HEK293T (cell line): ENCODE results near the gene TRIM66.

Source experiments
- CTCF ChIA-PET: fragments of 350-600 bp; formaldehyde crosslinking; extraction: SDS; loops from one replicate; lab custom pipeline; 2021; ENCODE audit warnings: antibody characterized with exemption, inconsistent platforms; lab: Yijun Ruan, JAX
- POLR2A ChIA-PET: fragments of 350-600 bp; formaldehyde crosslinking; extraction: SDS; loops from one replicate; lab custom pipeline; 2020; ENCODE audit warnings: antibody characterized with exemption, inconsistent platforms; lab: Yijun Ruan, JAX
- DNase-seq: peaks from one replicate; pipeline ENCODE4 v3.0.0; 2012; ENCODE audit warnings: mixed read lengths; ENCODE audit errors: extremely low spot score
- ARNT ChIP-seq: fragments of 450-650 bp; IDR thresholded peaks from 2 replicates; pipeline ENCODE4 v1.6.1; 2017; ENCODE audit warnings: mild to moderate bottlenecking
- BHLHE40 ChIP-seq: fragments of 450-650 bp; IDR thresholded peaks from 2 replicates; pipeline ENCODE4 v1.6.1; 2016; ENCODE audit warnings: mild to moderate bottlenecking, moderate library complexity, borderline replicate concordance
- CTBP1 ChIP-seq: fragments of 450-650 bp; IDR thresholded peaks from 2 replicates; pipeline ENCODE4 v1.6.1; 2016; ENCODE audit warnings: borderline replicate concordance
- ELF4 ChIP-seq: fragments of 450-650 bp; IDR thresholded peaks from 2 replicates; pipeline ENCODE4 v1.6.1; 2017; ENCODE audit warnings: antibody characterized with exemption
- FOXA1 ChIP-seq: fragments of 450-650 bp; IDR thresholded peaks from 2 replicates; pipeline ENCODE4 v1.6.1; 2016; ENCODE audit warnings: mild to moderate bottlenecking
- FOXK2 ChIP-seq: fragments of 450-650 bp; IDR thresholded peaks from 2 replicates; pipeline ENCODE4 v1.6.1; 2016; ENCODE audit warnings: mild to moderate bottlenecking
- FOXM1 ChIP-seq: fragments of 450-650 bp; IDR thresholded peaks from 2 replicates; pipeline ENCODE4 v1.6.1; 2017; ENCODE audit warnings: mild to moderate bottlenecking, borderline replicate concordance
- HDGF ChIP-seq: fragments of 450-650 bp; IDR thresholded peaks from 2 replicates; pipeline ENCODE4 v1.6.1; 2017; ENCODE audit warnings: antibody characterized with exemption, borderline replicate concordance
- L3MBTL2 ChIP-seq: fragments of 450-650 bp; conservative IDR thresholded peaks from 2 replicates; pipeline ENCODE4 v1.6.1; 2016; ENCODE audit warnings: mild to moderate bottlenecking
- LEF1 ChIP-seq: fragments of 450-650 bp; IDR thresholded peaks from 2 replicates; pipeline ENCODE4 v1.6.1; 2017; ENCODE audit warnings: mild to moderate bottlenecking, borderline replicate concordance
- NFRKB ChIP-seq: fragments of 450-650 bp; IDR thresholded peaks from 2 replicates; pipeline ENCODE4 v1.6.1; 2016; ENCODE audit warnings: mild to moderate bottlenecking, moderate library complexity
- PKNOX1 ChIP-seq: fragments of 450-650 bp; IDR thresholded peaks from 2 replicates; pipeline ENCODE4 v1.6.1; 2016
- SP1 ChIP-seq: fragments of 450-650 bp; IDR thresholded peaks from 2 replicates; pipeline ENCODE4 v1.6.1; 2017
- SUZ12 ChIP-seq: fragments of 450-650 bp; IDR thresholded peaks from 2 replicates; pipeline ENCODE4 v1.6.1; 2016; ENCODE audit warnings: mild to moderate bottlenecking
- TARDBP ChIP-seq: fragments of 450-650 bp; IDR thresholded peaks from 2 replicates; pipeline ENCODE4 v1.6.1; 2016
- ZNF384 ChIP-seq: fragments of 450-650 bp; IDR thresholded peaks from 2 replicates; pipeline ENCODE4 v1.6.1; 2016

TRIM66 gene

GRCh38 chr11:8701891-8702597 is 19.6 kb upstream of the TRIM66 start:
- no peak for TF ChIP-seq CTBP1
- TF ChIP-seq SP1, result no peak
- TF ChIP-seq FOXA1, result no peak
- no peak for TF ChIP-seq FOXK2
- no peak for TF ChIP-seq SUZ12
- TF ChIP-seq ELF4, result no peak
- TF ChIP-seq BHLHE40, result no peak
- no peak for TF ChIP-seq PKNOX1
- TF ChIP-seq HDGF, result no peak
- CTCF ChIA-PET, result interaction anchor here (0.6 kb wide), 1 partner anchor 692 kb away, joined by 3 read pairs; no protein-coding TSS in a partner anchor
- DNase-seq, result no peak
- POLR2A ChIA-PET, result interaction anchor here (1.4 to 2.5 kb wide), 2 partner anchors 13 to 20 kb away, joined by 5 to 8 read pairs; partner anchors contain the start of genes RPL27A and TRIM66

DNA sequence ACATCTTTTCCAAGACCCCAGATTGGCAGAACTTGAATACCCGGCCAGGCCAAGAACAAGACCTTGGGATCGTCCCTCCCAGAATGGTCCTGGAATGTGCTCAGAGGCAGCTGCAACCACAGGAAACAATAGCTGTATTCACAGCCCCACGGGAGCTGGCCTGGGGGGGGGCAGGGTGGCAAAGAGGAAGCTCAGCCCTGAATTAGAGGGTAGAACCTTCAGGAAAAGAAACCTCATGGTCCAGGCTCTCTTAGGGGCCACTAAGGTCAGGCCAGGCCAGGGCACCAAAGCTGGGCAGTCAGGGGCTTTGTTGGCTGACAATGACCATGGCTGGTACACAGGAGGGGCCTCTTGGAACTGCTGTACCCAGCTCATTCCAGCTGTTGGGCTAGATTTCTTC is 17.4 kb upstream of the TRIM66 start:
- CTCF ChIA-PET, result no interaction called here
- TF ChIP-seq BHLHE40 (no peak), NFRKB (no peak), LEF1 (no peak), HDGF (no peak), ZNF384 (no peak), SUZ12 (no peak), FOXM1 (no peak), FOXA1 (no peak), CTBP1 (no peak), SP1 (no peak), ELF4 (no peak), FOXK2 (no peak)
- DNase-seq, result no peak
- POLR2A ChIA-PET, result interaction anchor here (0.6 to 1.2 kb wide), 3 partner anchors 11 to 33 kb away, joined by 3 to 5 read pairs (median 3); partner anchors contain the start of genes RPL27A and TRIM66

DNA sequence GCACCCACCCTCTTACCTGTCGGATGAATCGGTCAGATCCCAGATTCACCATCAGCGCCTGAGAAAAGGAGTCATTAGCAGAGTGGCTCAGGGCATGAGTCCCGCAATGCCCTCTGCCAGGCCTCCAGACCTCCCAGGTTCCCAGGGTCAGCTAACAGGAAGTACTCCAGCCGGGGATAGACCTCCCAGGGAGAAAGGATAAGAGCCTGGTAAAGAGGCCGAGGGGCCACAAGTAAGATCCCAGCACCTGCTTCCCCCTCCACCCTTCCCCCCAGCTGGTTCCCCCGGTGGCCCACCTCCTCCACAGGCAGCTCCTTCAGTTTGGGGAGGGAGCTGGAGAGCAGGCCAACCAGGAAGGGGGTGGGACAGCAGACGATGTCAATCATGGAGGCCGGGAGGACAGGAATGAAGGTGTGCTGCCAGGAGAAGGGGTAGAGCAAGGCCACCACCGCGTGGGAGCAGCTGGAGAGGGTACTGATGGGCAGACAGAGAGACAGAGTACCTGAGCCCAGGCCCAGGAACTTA is 16.5 kb upstream of the TRIM66 start:
- DNase-seq, result no peak
- ChIA-PET POLR2A (interaction anchor here (0.9 to 1.6 kb wide), 3 partner anchors 10 to 17 kb away, joined by 3 to 7 read pairs (median 5); partner anchors contain the start of genes RPL27A and TRIM66), CTCF (interaction anchor here (0.9 kb wide), 1 partner anchor 156 kb away, joined by 3 read pairs; no protein-coding TSS in a partner anchor)
- no peak for TF ChIP-seq FOXA1
- no peak for TF ChIP-seq FOXK2
- TF ChIP-seq BHLHE40, result no peak
- TF ChIP-seq TARDBP, result no peak
- no peak for TF ChIP-seq NFRKB
- TF ChIP-seq PKNOX1, result no peak
- no peak for TF ChIP-seq ARNT
- no peak for TF ChIP-seq SP1
- no peak for TF ChIP-seq HDGF
- TF ChIP-seq CTBP1, result no peak

- POLR2A ChIA-PET, result interaction anchor here (1.3 to 1.6 kb wide), 2 partner anchors 10 to 16 kb away, joined by 5 to 7 read pairs; partner anchors contain the start of genes RPL27A and TRIM66
- no peak for DNase-seq
- TF ChIP-seq FOXA1 (no peak), BHLHE40 (no peak), LEF1 (no peak), ELF4 (no peak), CTBP1 (no peak), L3MBTL2 (no peak), ZNF384 (no peak), PKNOX1 (no peak), FOXK2 (no peak), TARDBP (no peak), ARNT (no peak), FOXM1 (no peak), HDGF (no peak), SUZ12 (no peak)
- CTCF ChIA-PET, result interaction anchor here (0.9 kb wide), 1 partner anchor 156 kb away, joined by 3 read pairs; no protein-coding TSS in a partner anchor
Observed at GRCh38 chr11:8698379-8698851, 15.9 kb upstream of the TRIM66 start.

DNA sequence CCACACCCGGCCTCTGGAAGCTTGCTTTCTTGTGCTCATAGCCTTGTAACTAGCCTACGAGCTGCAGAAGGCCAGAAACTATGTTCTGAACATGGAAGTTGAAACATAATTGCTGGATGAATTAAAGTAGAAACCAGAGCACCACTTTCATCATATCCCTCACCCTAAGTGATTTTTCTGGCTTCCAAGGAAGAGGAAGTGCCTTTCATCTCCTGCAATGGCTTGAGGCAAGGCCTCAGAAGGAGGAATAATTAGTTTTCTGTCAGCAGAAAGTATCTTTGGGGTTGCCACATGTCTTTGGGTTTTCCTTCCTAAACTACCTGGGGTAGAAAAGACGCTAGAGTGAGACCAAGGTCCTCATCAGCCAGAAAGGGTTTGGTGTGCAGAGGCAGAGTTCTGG is 14.6 kb upstream of the TRIM66 start:
- no peak for DNase-seq
- ChIA-PET POLR2A (no interaction called here), CTCF (no interaction called here)
- TF ChIP-seq ELF4 (no peak), HDGF (no peak), CTBP1 (no peak), SUZ12 (no peak), TARDBP (no peak), NFRKB (no peak), LEF1 (no peak), L3MBTL2 (no peak), BHLHE40 (no peak), ZNF384 (no peak), FOXM1 (no peak), FOXA1 (no peak), PKNOX1 (no peak), FOXK2 (no peak), SP1 (no peak), ARNT (no peak)
